IMR-90 (cell line): ENCODE results near the gene SLC47A2. TPM values are rescaled to one million over a fixed set of nuclear protein-coding genes. Genes with fewer than 3 reads are reported as not detected.

Experiments used
- ATAC-seq: fragments of 200-7000 bp; cut with Tn5 transposase; 2 replicates; pipeline ENCODE4 v1.9.1; 2020; ENCODE audit warnings: low read depth, mild to moderate bottlenecking, moderate library complexity
- BruUV-seq: library from RNA; stranded (reverse); fragments of 400-500 nt; replicated peaks from 2 replicates; lab custom pipeline; 2021; lab: Mats Ljungman, UMichigan
- CTCF ChIA-PET: fragments of 300-600 bp; formaldehyde crosslinking; extraction: SDS; loops from one replicate; lab custom pipeline; 2021; ENCODE audit warnings: antibody characterized with exemption; lab: Yijun Ruan, JAX
- POLR2A ChIA-PET: fragments of 300-600 bp; sonication (Branson Sonifier 250); formaldehyde crosslinking; loops from one replicate; lab custom pipeline; 2022; ENCODE audit warnings: antibody characterized with exemption; ENCODE audit not compliant: unreplicated experiment; lab: Charles Lee
- DNase-seq: peaks from one replicate; pipeline ENCODE4 v3.0.0; 2013
- H2AFZ ChIP-seq: replicated peaks from 2 replicates; pipeline ENCODE3; 2013; ENCODE audit warnings: low read length, mild to moderate bottlenecking; ENCODE audit not compliant: poor library complexity
- H2AK5ac ChIP-seq: 2 replicates; pipeline ENCODE4 v1.6.1; 2013; ENCODE audit warnings: low read depth, low read length, inconsistent platforms
- H2AK9ac ChIP-seq: replicated peaks from 2 replicates; pipeline ENCODE3; 2013; ENCODE audit warnings: mild to moderate bottlenecking, low read depth, low read length, moderate library complexity; ENCODE audit not compliant: poor library complexity
- H2BK120ac ChIP-seq: 2 replicates; pipeline ENCODE4 v1.6.1; 2013; ENCODE audit warnings: low read depth, low read length, inconsistent platforms
- H2BK15ac ChIP-seq: 3 replicates; pipeline ENCODE4 v1.6.1; 2013; ENCODE audit warnings: low read depth, low read length, inconsistent platforms
- H2BK20ac ChIP-seq: 2 replicates; pipeline ENCODE4 v1.6.1; 2013; ENCODE audit warnings: low read depth, mild to moderate bottlenecking, inconsistent platforms, low read length, moderate library complexity
- H2BK5ac ChIP-seq: 2 replicates; pipeline ENCODE4 v1.6.1; 2013; ENCODE audit warnings: mild to moderate bottlenecking, low read depth, low read length, inconsistent platforms; ENCODE audit not compliant: poor library complexity, severe bottlenecking
- H3K14ac ChIP-seq: replicated peaks from 2 replicates; pipeline ENCODE4 v1.6.1; 2013; ENCODE audit warnings: low read depth, low read length, inconsistent platforms
- H3K18ac ChIP-seq: 2 replicates; pipeline ENCODE4 v1.6.1; 2013; ENCODE audit warnings: low read depth, low read length, control low read depth
- H3K23ac ChIP-seq: 2 replicates; pipeline ENCODE4 v1.6.1; 2013; ENCODE audit warnings: low read depth, low read length, inconsistent platforms
- H3K27ac ChIP-seq: 2 replicates; pipeline ENCODE4 v1.5.1; 2013; ENCODE audit warnings: mild to moderate bottlenecking, control low read depth, low read length; ENCODE audit not compliant: insufficient read depth
- H3K27me3 ChIP-seq: 2 replicates; pipeline ENCODE4 v1.6.1; 2013; ENCODE audit warnings: low read length; ENCODE audit not compliant: control insufficient read depth, insufficient read depth
- H3K36me3 ChIP-seq: 2 replicates; pipeline ENCODE4 v1.6.1; 2013; ENCODE audit warnings: low read length, mixed read lengths; ENCODE audit not compliant: control insufficient read depth, insufficient read depth
- H3K4ac ChIP-seq: 2 replicates; pipeline ENCODE4 v1.6.1; 2013; ENCODE audit warnings: low read depth, low read length, inconsistent platforms
- H3K4me1 ChIP-seq: 2 replicates; pipeline ENCODE4 v1.6.1; 2013; ENCODE audit warnings: low read length, mixed read lengths; ENCODE audit not compliant: control insufficient read depth, insufficient read depth
- H3K4me2 ChIP-seq: 2 replicates; pipeline ENCODE4 v1.6.1; 2013; ENCODE audit warnings: low read depth, mild to moderate bottlenecking, control low read depth, low read length, moderate library complexity
- H3K4me3 ChIP-seq: 2 replicates; pipeline ENCODE4 v1.5.1; 2013; ENCODE audit warnings: low read depth, mild to moderate bottlenecking, control low read depth, low read length, moderate library complexity; ENCODE audit not compliant: insufficient read depth
- H3K56ac ChIP-seq: 2 replicates; pipeline ENCODE4 v1.6.1; 2013; ENCODE audit warnings: low read length, inconsistent platforms; ENCODE audit not compliant: insufficient read depth; ENCODE audit errors: extremely low read depth
- H3K79me1 ChIP-seq, 2 experiments: 2 replicates each; pipeline ENCODE4 v1.6.1; 2013; ENCODE audit warnings: low read length in 2 of 2, inconsistent platforms in 1 of 2, low read depth in 1 of 2
- H3K9ac ChIP-seq: 2 replicates; pipeline ENCODE4 v1.6.1; 2013; ENCODE audit warnings: low read depth, low read length, control low read depth
- H3K9me1 ChIP-seq: 2 replicates; pipeline ENCODE4 v1.6.1; 2013; ENCODE audit warnings: low read length, inconsistent platforms; ENCODE audit not compliant: insufficient read depth
- H3K9me3 ChIP-seq: 2 replicates; pipeline ENCODE4 v1.6.1; 2013; ENCODE audit warnings: low read length; ENCODE audit not compliant: control insufficient read depth, insufficient read depth
- H4K20me1 ChIP-seq: 2 replicates; pipeline ENCODE4 v1.6.1; 2013; ENCODE audit warnings: low read length, inconsistent platforms; ENCODE audit not compliant: insufficient read depth
- H4K5ac ChIP-seq: 2 replicates; pipeline ENCODE4 v1.6.1; 2013; ENCODE audit warnings: mild to moderate bottlenecking, low read depth, low read length, control low read depth
- H4K8ac ChIP-seq, 2 experiments: 2 replicates each; pipeline ENCODE4 v1.6.1; 2013; ENCODE audit warnings: low read depth in 2 of 2, low read length in 2 of 2, control low read depth in 1 of 2, inconsistent platforms in 1 of 2
- H4K91ac ChIP-seq: 2 replicates; pipeline ENCODE4 v1.6.1; 2013; ENCODE audit warnings: low read depth, low read length, inconsistent platforms; ENCODE audit not compliant: insufficient read depth
- BHLHE40 ChIP-seq: fragments of 150-350 bp; IDR thresholded peaks from 2 replicates; pipeline ENCODE4 v1.6.1; 2016; ENCODE audit warnings: mild to moderate bottlenecking, low read depth, low read length
- CEBPB ChIP-seq: IDR thresholded peaks from 2 replicates; pipeline ENCODE4 v1.6.1; 2012; ENCODE audit warnings: low read depth, low read length, improper control_type of control experiment
- CHD1 ChIP-seq: IDR thresholded peaks from 2 replicates; pipeline ENCODE4 v1.6.1; 2012; ENCODE audit warnings: low read depth, low read length, improper control_type of control experiment
- CTCF ChIP-seq: conservative IDR thresholded peaks from 2 replicates; pipeline ENCODE4 v1.5.1; 2012; ENCODE audit warnings: mild to moderate bottlenecking, low read depth, low read length, improper control_type of control experiment
- FOS ChIP-seq: fragments of 150-350 bp; IDR thresholded peaks from 2 replicates; pipeline ENCODE4 v1.6.1; 2016; ENCODE audit warnings: low read depth, low read length
- MAZ ChIP-seq: IDR thresholded peaks from 2 replicates; pipeline ENCODE4 v1.6.1; 2012; ENCODE audit warnings: low read depth, mild to moderate bottlenecking, low read length, improper control_type of control experiment, moderate library complexity, borderline replicate concordance
- NFE2L2 ChIP-seq: fragments of 150-350 bp; IDR thresholded peaks from 2 replicates; pipeline ENCODE4 v1.6.1; 2016; ENCODE audit warnings: low read depth, mild to moderate bottlenecking, low read length
- POLR2A ChIP-seq: IDR thresholded peaks from 2 replicates; pipeline ENCODE4 v1.6.1; 2012; ENCODE audit warnings: mild to moderate bottlenecking, low read depth, low read length
- RAD21 ChIP-seq: IDR thresholded peaks from 2 replicates; pipeline ENCODE4 v1.6.1; 2012; ENCODE audit warnings: low read length, improper control_type of control experiment
- RCOR1 ChIP-seq: IDR thresholded peaks from 2 replicates; pipeline ENCODE4 v1.6.1; 2012; ENCODE audit warnings: mild to moderate bottlenecking, low read length, improper control_type of control experiment; ENCODE audit not compliant: insufficient replicate concordance
- RFX5 ChIP-seq: IDR thresholded peaks from 2 replicates; pipeline ENCODE4 v1.8.0; 2012; ENCODE audit warnings: low read depth, mild to moderate bottlenecking, low read length, moderate library complexity
- WGBS, 2 experiments: methylation state at CpG; one replicate each; pipeline versions ENCODE4 v1.1.5 to v1.1.7; 2013; ENCODE audit warnings: missing lambda C conversion rate in 2 of 2; ENCODE audit not compliant: insufficient read length in 1 of 2; ENCODE audit errors: extremely low coverage in 2 of 2; 5-methylcytosine and 5-hydroxymethylcytosine counted together
- dilution Hi-C: fragments of 300-500 bp; cut with HindIII; formaldehyde crosslinking; loops from one replicate; pipeline ENCODE4 v1.14.3; 2018; ENCODE audit warnings: low sequenced_read_pairs; ENCODE audit not compliant: unreplicated experiment
- in situ Hi-C: fragments of 300-500 bp; cut with MboI; formaldehyde crosslinking; loops from 3 replicates; pipeline ENCODE4 v1.14.3; 2019; ENCODE audit warnings: low sequenced_read_pairs, inconsistent platforms, mixed read lengths
- intact Hi-C: fragments of 100-400 bp; cut with micrococcal nuclease; formaldehyde crosslinking; loops from 2 replicates; pipeline ENCODE4 v1.10.0; 2022
- polyA plus RNA-seq, 3 experiments: library from polyadenylated mRNA; depleted of rRNA; stranded (reverse); fragments of >200 nt; gene quantifications; 2 replicates each; pipeline ENCODE4 v1.2.3, GENCODE V29; 2012; ENCODE audit warnings: low replicate concordance in 1 of 3
- total RNA-seq: library from RNA; depleted of rRNA; stranded (reverse); fragments of >200 nt; gene quantifications from 2 replicates; pipeline ENCODE4 v1.2.3, GENCODE V29; 2012

The SLC47A2 gene
- total and polyA plus RNA-seq, 2 of the 4 experiments (the other 2 are of a cell fraction), result not detected

GRCh38 chr17:19739241-19740201 lies 23.1 kb upstream of the SLC47A2 start:
- Histone ChIP-seq H3K4ac (no peak overlapping the region), H2BK15ac (no peak overlapping the region), H2AK9ac (no peak overlapping the region), H2BK5ac (no peak overlapping the region), H2AFZ (no peak overlapping the region), H3K9ac (no peak overlapping the region), H3K27ac (no peak overlapping the region), H3K23ac (no peak overlapping the region), H3K4me3 (no peak overlapping the region), H2AK5ac (no peak overlapping the region), H3K4me2 (no peak overlapping the region), H3K9me3 (no peaks in the 10 kb centered on the region), H4K5ac (no peak overlapping the region), H3K56ac (no peak overlapping the region), H3K79me1 (no peaks in the 10 kb centered on the region), H3K4me1 (no peaks in the 10 kb centered on the region), H4K91ac (no peak overlapping the region), H3K27me3 (peaks cover 20% of the 10 kb centered on the region), H3K14ac (no peak overlapping the region), H4K8ac (no peak overlapping the region), H2BK120ac (no peak overlapping the region), H2BK20ac (no peak overlapping the region), H3K9me1 (no peaks in the 10 kb centered on the region), H3K36me3 (no peaks in the 10 kb centered on the region), H4K20me1 (no peaks in the 10 kb centered on the region), H3K18ac (no peak overlapping the region)
- DNase-seq (no peak), ATAC-seq (no peak)
- dilution Hi-C loops, result no loop called here
- intact Hi-C loops, result no loop called here
- CTCF ChIA-PET, result no interaction called here
- in situ Hi-C loops, result no loop called here
- POLR2A ChIA-PET, result no interaction called here
- TF ChIP-seq RCOR1, result no peak
- TF ChIP-seq FOS, result no peak
- no peak for TF ChIP-seq MAZ
- no peak for TF ChIP-seq NFE2L2
- no peak for TF ChIP-seq RAD21
- no peak for TF ChIP-seq POLR2A
- no peak for TF ChIP-seq CTCF
- TF ChIP-seq CHD1, result no peak
- no peak for TF ChIP-seq CEBPB
- TF ChIP-seq BHLHE40, result no peak
- TF ChIP-seq RFX5, result no peak
- BruUV-seq, result no TSS peak
- 82% methylated on average over 19 of the region's 26 CpGs; no CpG with 5 or more reads in 1 of the 2 experiments for WGBS, 2 experiments
